Kidney epithelial cell (primary cell): ENCODE data around the gene ICA1. TPM values are rescaled to one million over a fixed set of nuclear protein-coding genes. Genes with fewer than 3 reads are reported as not detected.

ENCODE experiments used
- DNase-seq: peaks from one replicate; pipeline ENCODE4 v3.0.0-alpha.2; 2010; ENCODE audit warnings: low read depth
- H3K27me3 ChIP-seq: 2 replicates; pipeline ENCODE4 v1.6.0; 2011; ENCODE audit warnings: low read length; ENCODE audit not compliant: control insufficient read depth, insufficient read depth
- H3K36me3 ChIP-seq: 2 replicates; pipeline ENCODE4 v1.5.1; 2011; ENCODE audit warnings: low read length; ENCODE audit not compliant: control insufficient read depth, insufficient read depth
- H3K4me3 ChIP-seq: 2 replicates; pipeline ENCODE4 v1.5.1; 2011; ENCODE audit warnings: low read depth, mild to moderate bottlenecking, control low read depth, low read length
- CTCF ChIP-seq: IDR thresholded peaks from 2 replicates; pipeline ENCODE4 v1.5.1; 2011; ENCODE audit warnings: mild to moderate bottlenecking, moderate library complexity, low read length, control low read depth, inconsistent platforms; ENCODE audit not compliant: insufficient read depth, poor library complexity, severe bottlenecking
- total RNA-seq: library from RNA; depleted of rRNA; stranded (reverse); fragments of >200 nt; gene quantifications from 2 replicates; pipeline ENCODE4 v1.2.3, GENCODE V29; 2015

Gene ICA1
- total RNA-seq, 1 donor from 2014 or later = 20.7 TPM

GRCh38 chr7:8131694-8132605, 130.0 kb downstream of the ICA1 start:
- no peak for DNase-seq

GRCh38 chr7:8130663-8131062, 131.3 kb downstream of the ICA1 start:
- H3K36me3 ChIP-seq = no peaks in the 10 kb centered on the region
- no peaks in the 10 kb centered on the region for H3K27me3 ChIP-seq
- TF ChIP-seq CTCF = no peak
- H3K4me3 ChIP-seq = no peak overlapping the region
- DNase-seq = no peak

More at GRCh38 chr7:8131694-8132605, 130.0 kb downstream of the ICA1 start:
- H3K36me3 ChIP-seq = no peaks in the 10 kb centered on the region
- H3K4me3 ChIP-seq = no peak overlapping the region
- TF ChIP-seq CTCF = no peak
- H3K27me3 ChIP-seq = no peaks in the 10 kb centered on the region

- Histone ChIP-seq H3K27me3 (no peaks in the 10 kb centered on the region), H3K36me3 (no peaks in the 10 kb centered on the region), H3K4me3 (no peak overlapping the region)
- no peak for DNase-seq
- TF ChIP-seq CTCF = no peak
Observed at GRCh38 chr7:8129318-8129659, 132.7 kb downstream of the ICA1 start.

- Histone ChIP-seq H3K36me3 (no peaks in the 10 kb centered on the region), H3K27me3 (no peaks in the 10 kb centered on the region), H3K4me3 (no peak overlapping the region)
- DNase-seq = no peak
- TF ChIP-seq CTCF = no peak
Observed at GRCh38 chr7:8128449-8129317, 133.3 kb downstream of the ICA1 start.

GRCh38 chr7:8126601-8127167, 135.3 kb downstream of the ICA1 start:
- Histone ChIP-seq H3K4me3 (no peak overlapping the region), H3K36me3 (no peaks in the 10 kb centered on the region), H3K27me3 (no peaks in the 10 kb centered on the region)
- no peak for TF ChIP-seq CTCF
- DNase-seq = no peak
